Pancreas (tissue), 10 donors: ENCODE data around the gene PIK3IP1. TPM values are rescaled to one million over a fixed set of nuclear protein-coding genes. Genes with fewer than 3 reads are reported as not detected.

Experiments
- ATAC-seq, 4 donors: fragments of 200-7000 bp; cut with Tn5 transposase; one replicate each; pipeline versions ENCODE4 v1.8.0 to v1.9.1; 2020; ENCODE audit warnings: mild to moderate bottlenecking in 4 of 4, moderate library complexity in 4 of 4
- DNase-seq, 6 donors: peaks; one replicate each; pipeline ENCODE4 v3.0.0-alpha.2; 2020
- FAIRE-seq: peaks from 2 replicates; lab custom pipeline; 2012; peaks lifted over from hg19 to GRCh38; lab: Jason Lieb, UNC
- H3K27ac ChIP-seq, 4 donors: fragments of 200-600 bp; sonication (generic); 1 replicate in 3 of 4; 2 replicates in 1 of 4; pipeline versions ENCODE4 v1.5.0 to v1.8.0; 2020
- H3K27me3 ChIP-seq, 4 donors: fragments of 200-600 bp; one replicate each; pipeline ENCODE4 v1.8.0; 2021
- H3K36me3 ChIP-seq, 3 donors: fragments of 200-600 bp; sonication (generic) in 1 of 3; one replicate each; pipeline versions ENCODE4 v1.5.0 to v1.8.0; 2020 to 2021
- H3K4me1 ChIP-seq, 3 donors: fragments of 200-600 bp; one replicate each; pipeline ENCODE4 v1.8.0; 2021
- H3K4me3 ChIP-seq, 4 donors: fragments of 200-600 bp; sonication (generic) in 2 of 4; one replicate each; pipeline versions ENCODE4 v1.5.0 to v1.8.0; 2020 to 2021
- H3K9me3 ChIP-seq, 4 donors: fragments of 200-600 bp; one replicate each; pipeline ENCODE4 v1.8.0; 2021
- CTCF ChIP-seq, 4 donors: fragments of 200-600 bp; sonication (generic) in 3 of 4; IDR thresholded peaks; one replicate each; pipeline versions ENCODE4 v1.5.0 to v1.8.0; 2021; ENCODE audit warnings: antibody characterized with exemption in 4 of 4
- WGBS, 2 donors: extraction: QIAGEN DNeasy Blood & Tissue Kit; methylation state at CpG; one replicate each; pipeline ENCODE4 v1.1.7; 2013; 5-methylcytosine and 5-hydroxymethylcytosine counted together
- intact Hi-C, 3 donors: fragments of 100-400 bp; cut with DNase I; formaldehyde crosslinking; loops; one replicate each; pipeline versions ENCODE4 v1.11.1 to v1.14.2; 2022
- polyA plus RNA-seq, 2 donors: library from polyadenylated mRNA; stranded (reverse); fragments of 200-250 nt; gene quantifications; one replicate each; pipeline ENCODE4 v1.2.3, GENCODE V29; 2013
- total RNA-seq, 6 donors: library from RNA; stranded (reverse); fragmentation: NEBNext Ultra II Directional in 4 of 6; extraction: Animal tissue kit (Norgen Biotek cat#: 25700) in 4 of 6; gene quantifications; one replicate each; pipeline versions ENCODE4 v1.2.1 to v1.2.4, GENCODE V29; 2021 to 2023
- donor health status: healthy with polysubstance abuse.
- donor health status: DM: no; HTN: no; CAD: no; lungs with moderate emphysema.
- donor health status: DM: no; HTN: no; CAD: no.
- donor health status: control.
- donor health status: control.
- donor health status: Bipolar disorder and iron deficiency.
- donor health status: DM: yes; HTN: yes; CAD: no.
- donor health status: DM: no; HTN: no; CAD: no.
- donor health status: DM: no; HTN: no; CAD: no.
- donor health status: DM: yes; HTN: yes; CAD: no.

Gene PIK3IP1
- total and polyA plus RNA-seq, 8 donors, result 2.4 to 24.5 (median 5.7) TPM

GRCh38 chr22:31287818-31288495 lies 4.3 kb downstream of the PIK3IP1 start:
- no peak overlapping the region for H3K4me3 ChIP-seq
- intact Hi-C loops, result no loop called here
- DNase-seq (no peak), ATAC-seq (no peak), FAIRE-seq (no peak)
- H3K9me3 ChIP-seq, result no peaks in the 10 kb centered on the region
- 92 to 94% methylated on average over 6 of the region's 6 CpGs for WGBS, 2 donors
- no peaks in the 10 kb centered on the region for H3K27me3 ChIP-seq
- H3K4me1 ChIP-seq, result peaks cover 0 to 16% (median 14%) of the 10 kb centered on the region in 3 donors
- peaks cover 0 to 21% (median 0%) of the 10 kb centered on the region in 3 donors for H3K36me3 ChIP-seq
- no peak for TF ChIP-seq CTCF (IDR thresholded peaks at IDR 0.05)
- peak overlapping the region in 1 of 4 donors; percentile 93 for H3K27ac ChIP-seq

- DNase-seq (peak in 1 of 6 donors; percentile 37), FAIRE-seq (no peak), ATAC-seq (no peak)
- Histone ChIP-seq H3K36me3 (peaks cover 0 to 24% (median 0%) of the 10 kb centered on the region in 3 donors), H3K27ac (peak overlapping the region in 2 of 4 donors; percentile 9 to 93), H3K4me3 (no peak overlapping the region), H3K4me1 (peaks cover 0 to 11% (median 9%) of the 10 kb centered on the region in 3 donors), H3K27me3 (no peaks in the 10 kb centered on the region), H3K9me3 (no peaks in the 10 kb centered on the region)
- intact Hi-C loops, result no loop called here
- 82 to 85% methylated on average over 8 of the region's 8 CpGs for WGBS, 2 donors
- TF ChIP-seq CTCF (IDR thresholded peaks at IDR 0.05), result no peak
These were observed 5.7 kb downstream of the PIK3IP1 start for GRCh38 chr22:31286360-31287255.

GRCh38 chr22:31284281-31285155 lies 7.8 kb downstream of the PIK3IP1 start:
- Histone ChIP-seq H3K9me3 (no peaks in the 10 kb centered on the region), H3K27ac (peak overlapping the region in 2 of 4 donors; percentile 27 to 30), H3K27me3 (no peaks in the 10 kb centered on the region), H3K36me3 (peaks cover 0 to 24% (median 0%) of the 10 kb centered on the region in 3 donors), H3K4me3 (no peak overlapping the region), H3K4me1 (peaks cover 0 to 5% (median 0%) of the 10 kb centered on the region in 3 donors)
- 40 to 46% methylated on average over 3 of the region's 3 CpGs for WGBS, 2 donors
- intact Hi-C loops, result no loop called here
- FAIRE-seq (no peak), ATAC-seq (peak in 1 of 4 donors; percentile 10), DNase-seq (no peak)
- TF ChIP-seq CTCF (IDR thresholded peaks at IDR 0.05), result no peak

- Histone ChIP-seq H3K4me3 (no peak overlapping the region), H3K9me3 (no peaks in the 10 kb centered on the region), H3K27me3 (no peaks in the 10 kb centered on the region), H3K27ac (no peak overlapping the region), H3K4me1 (no peaks in the 10 kb centered on the region), H3K36me3 (peaks cover 0 to 16% (median 5%) of the 10 kb centered on the region in 3 donors)
- no peak for ATAC-seq
- intact Hi-C loops, result no loop called here
- FAIRE-seq, result no peak
- DNase-seq, result peak in 1 of 6 donors; percentile 14
- no peak for TF ChIP-seq CTCF (IDR thresholded peaks at IDR 0.05)
- WGBS, 2 donors, result 80 to 81% methylated on average over 8 of the region's 8 CpGs
These were observed 9.4 kb downstream of the PIK3IP1 start for GRCh38 chr22:31282748-31283468.
